Skeletal muscle cell (primary cell): Measurements from ENCODE around the gene RC3H1.
"Not testable (repeated sequence)": the region's sequence is repeated elsewhere in the genome, so short reads cannot be mapped to it uniquely, and the experiment has no call there.

Source experiments
- DNase-seq: peaks from one replicate; pipeline ENCODE4 v3.0.0-alpha.2; 2010; ENCODE audit warnings: low read depth
- H3K4me3 ChIP-seq: 2 replicates; pipeline ENCODE4 v1.5.1; 2011; ENCODE audit warnings: low read depth, mild to moderate bottlenecking, control low read depth, low read length, moderate library complexity

The RC3H1 gene

GRCh38 chr1:173965896-173966295 is 56.3 kb downstream of the RC3H1 start:
- not testable (repeated sequence) for H3K4me3 ChIP-seq, DNase-seq

GRCh38 chr1:173963477-173963876 is 58.7 kb downstream of the RC3H1 start:
- no peak for DNase-seq

GRCh38 chr1:173960625-173961024 is 61.5 kb downstream of the RC3H1 start:
- H3K4me3 ChIP-seq = no peak overlapping the region
- no peak for DNase-seq

More at GRCh38 chr1:173963477-173963876, 58.7 kb downstream of the RC3H1 start:
- no peak overlapping the region for H3K4me3 ChIP-seq

- no peak overlapping the region for H3K4me3 ChIP-seq
- no peak for DNase-seq
Measured at GRCh38 chr1:173954179-173954578, 68.0 kb downstream of the RC3H1 start.

- DNase-seq = no peak
- H3K4me3 ChIP-seq = no peak overlapping the region
Measured at GRCh38 chr1:173948594-173948993, 73.6 kb downstream of the RC3H1 start.

GRCh38 chr1:173946380-173946921 is 75.7 kb downstream of the RC3H1 start:
- DNase-seq = no peak
- H3K4me3 ChIP-seq = no peak overlapping the region

GRCh38 chr1:173937062-173937461 is 85.1 kb downstream of the RC3H1 start:
- no peak for DNase-seq

GRCh38 chr1:173934440-173934839 is 87.7 kb downstream of the RC3H1 start:
- no peak for DNase-seq
- no peak overlapping the region for H3K4me3 ChIP-seq

More at GRCh38 chr1:173937062-173937461, 85.1 kb downstream of the RC3H1 start:
- no peak overlapping the region for H3K4me3 ChIP-seq

- not testable (repeated sequence) for DNase-seq, H3K4me3 ChIP-seq
Measured at GRCh38 chr1:173930541-173930940, 91.6 kb downstream of the RC3H1 start.

GRCh38 chr1:173925306-173926242 is 96.6 kb downstream of the RC3H1 start:
- no peak for DNase-seq
- no peak overlapping the region for H3K4me3 ChIP-seq

GRCh38 chr1:173920861-173921260 is 101.3 kb downstream of the RC3H1 start:
- no peak for DNase-seq
- H3K4me3 ChIP-seq = no peak overlapping the region

- H3K4me3 ChIP-seq = no peak overlapping the region
- DNase-seq = no peak
Measured at GRCh38 chr1:173917635-173918493, 104.3 kb downstream of the RC3H1 start.

- H3K4me3 ChIP-seq = no peak within 1 kb of the TSS
- DNase-seq = no peak
Measured at GRCh38 chr1:173917149-173917548, 105.0 kb downstream of the RC3H1 start, which contains the start of gene SERPINC1. Gene SERPINC1, minus strand, starts transcription at chr1:173917327. Its CDS starts 68 bp downstream, at chr1:173917259.

- no peak overlapping the region for H3K4me3 ChIP-seq
- DNase-seq = no peak
Measured at GRCh38 chr1:173916667-173917066, 105.5 kb downstream of the RC3H1 start.

GRCh38 chr1:173915596-173915995 is 106.6 kb downstream of the RC3H1 start:
- DNase-seq = no peak
- no peak overlapping the region for H3K4me3 ChIP-seq

- DNase-seq = no peak
- no peak overlapping the region for H3K4me3 ChIP-seq
Measured at GRCh38 chr1:173914366-173914871, 107.7 kb downstream of the RC3H1 start.

- H3K4me3 ChIP-seq = no peak overlapping the region
- no peak for DNase-seq
Measured at GRCh38 chr1:173913111-173913510, 109.0 kb downstream of the RC3H1 start.

- H3K4me3 ChIP-seq = no peak overlapping the region
- no peak for DNase-seq
Measured at GRCh38 chr1:173903827-173904531, 118.2 kb downstream of the RC3H1 start.

- DNase-seq = no peak
- H3K4me3 ChIP-seq = no peak overlapping the region
Measured at GRCh38 chr1:173900992-173901391, 121.2 kb downstream of the RC3H1 start.
